Middle frontal gyrus (tissue), 1 donor: ENCODE results near the gene SRRM1.
A peak's percentile ranks its signal among the peaks of the same experiment; 100 is the strongest.

Source experiments
- DNase-seq: peaks from one replicate; pipeline ENCODE4 v3.0.0-alpha.2; 2015; ENCODE audit warnings: low spot score; ENCODE audit errors: extremely low spot score

SRRM1 gene

GRCh38 chr1:24642481-24643362 lies at the start of gene SRRM1:
SRRM1 (plus strand) TSS chr1:24643302; CDS start chr1:24643327, 25 bp downstream.
- peak; percentile 100 for DNase-seq

- DNase-seq: no peak
These were observed 48.8 kb upstream of the SRRM1 start for GRCh38 chr1:24594328-24594598.

GRCh38 chr1:24596401-24596880 lies 46.7 kb upstream of the SRRM1 start:
- no peak for DNase-seq

- no peak for DNase-seq
These were observed 43.8 kb upstream of the SRRM1 start for GRCh38 chr1:24599265-24599664.

GRCh38 chr1:24600551-24600950 lies 42.6 kb upstream of the SRRM1 start:
- no peak for DNase-seq

GRCh38 chr1:24605534-24606295 lies 37.4 kb upstream of the SRRM1 start:
- DNase-seq: no peak

GRCh38 chr1:24606296-24606605 lies 36.9 kb upstream of the SRRM1 start:
- no peak for DNase-seq

GRCh38 chr1:24606621-24607020 lies 36.5 kb upstream of the SRRM1 start:
- no peak for DNase-seq

GRCh38 chr1:24609949-24610517 lies 33.1 kb upstream of the SRRM1 start:
- DNase-seq: no peak

GRCh38 chr1:24619376-24619775 lies 23.7 kb upstream of the SRRM1 start:
- DNase-seq: no peak

- no peak for DNase-seq
These were observed 22.4 kb upstream of the SRRM1 start for GRCh38 chr1:24620678-24621077.

GRCh38 chr1:24621121-24621520 lies 22.0 kb upstream of the SRRM1 start:
- DNase-seq: no peak

GRCh38 chr1:24622218-24622617 lies 20.9 kb upstream of the SRRM1 start:
- no peak for DNase-seq

GRCh38 chr1:24632832-24633175 lies 10.3 kb upstream of the SRRM1 start:
- no peak for DNase-seq

GRCh38 chr1:24635195-24635843 lies 7.8 kb upstream of the SRRM1 start:
- DNase-seq: peak; percentile 71

GRCh38 chr1:24636661-24637357 lies 6.3 kb upstream of the SRRM1 start:
- no peak for DNase-seq

- no peak for DNase-seq
These were observed 4.0 kb upstream of the SRRM1 start for GRCh38 chr1:24639094-24639493.

GRCh38 chr1:24639881-24640280 lies 3.2 kb upstream of the SRRM1 start:
- no peak for DNase-seq

GRCh38 chr1:24640288-24640687 lies 2.8 kb upstream of the SRRM1 start:
- no peak for DNase-seq

- DNase-seq: no peak
These were observed 1.4 kb upstream of the SRRM1 start for GRCh38 chr1:24641646-24642151.
